CD4-positive, alpha-beta T cell treated with Interleukin-6 at 100 ng/mL for 8 hours (primary cell): ENCODE data around the gene TNS3.

ENCODE experiments used
- DNase-seq: peaks from one replicate; pipeline ENCODE4 v3.0.0-alpha.2; 2020; ENCODE audit warnings: mixed read lengths, low spot score

Gene TNS3

GRCh38 chr7:47347346-47347745, 234.6 kb downstream of the TNS3 start:
- DNase-seq, result no peak

GRCh38 chr7:47346377-47346914, 235.5 kb downstream of the TNS3 start:
- no peak for DNase-seq

- no peak for DNase-seq
These were observed 236.0 kb downstream of the TNS3 start for GRCh38 chr7:47345857-47346298.

GRCh38 chr7:47344171-47344955, 237.5 kb downstream of the TNS3 start:
- no peak for DNase-seq

DNA sequence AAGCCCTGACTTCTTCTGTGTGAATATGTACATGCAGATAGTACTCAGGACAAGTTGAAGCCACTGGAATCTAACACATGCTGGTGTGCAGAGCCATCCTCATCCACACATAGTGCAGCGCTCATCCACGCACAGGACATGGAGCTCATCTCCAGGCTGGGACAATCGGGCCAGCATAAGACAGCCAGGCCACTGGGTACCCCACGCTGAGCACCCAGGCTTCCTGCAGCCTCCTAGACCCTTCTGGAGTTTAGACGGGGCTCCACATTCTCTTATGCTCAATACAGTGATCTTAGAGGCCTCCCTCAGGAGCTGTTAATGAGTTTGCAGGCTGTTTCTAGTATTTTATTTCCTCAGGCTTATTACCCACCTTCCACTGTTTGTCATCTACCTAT, 238.9 kb downstream of the TNS3 start:
- no peak for DNase-seq

DNA sequence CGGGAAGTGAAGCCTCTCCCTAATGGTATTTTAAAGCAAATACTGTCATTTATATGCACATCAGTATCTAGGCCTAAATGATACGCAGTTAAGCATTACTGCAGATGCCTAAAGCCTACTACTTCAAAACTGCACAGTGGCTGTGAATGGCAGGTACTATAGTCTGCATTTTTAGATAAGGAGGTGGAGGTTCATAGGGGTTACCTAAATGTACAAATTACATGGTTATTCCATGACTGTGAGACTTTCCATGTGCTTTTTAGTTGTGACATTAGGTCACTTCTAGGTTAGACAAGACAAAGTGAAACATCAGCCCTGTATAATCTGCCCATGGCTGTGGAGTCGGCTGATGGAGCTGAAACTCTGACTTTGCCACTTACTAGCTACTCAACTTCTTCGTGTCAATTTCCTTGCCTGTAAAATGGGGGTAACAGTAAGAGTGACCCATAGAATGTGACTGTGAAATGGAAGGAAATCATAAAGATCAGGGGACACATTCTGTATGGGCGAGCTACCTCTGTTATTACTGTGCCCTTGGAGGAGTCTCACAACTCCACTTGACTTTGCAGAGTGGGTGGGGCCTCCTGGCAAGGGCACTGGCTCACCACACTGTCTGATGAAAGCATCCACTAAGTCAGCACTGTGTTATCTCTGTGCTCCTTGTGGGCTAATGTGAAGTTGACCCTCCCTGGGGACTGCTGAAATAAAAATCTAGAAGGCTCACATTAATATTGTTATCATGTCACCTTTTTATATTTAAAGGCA, 239.4 kb downstream of the TNS3 start:
- no peak for DNase-seq

GRCh38 chr7:47340517-47340916, 241.4 kb downstream of the TNS3 start:
- no peak for DNase-seq

- no peak for DNase-seq
These were observed 243.9 kb downstream of the TNS3 start for GRCh38 chr7:47338026-47338425.

DNA sequence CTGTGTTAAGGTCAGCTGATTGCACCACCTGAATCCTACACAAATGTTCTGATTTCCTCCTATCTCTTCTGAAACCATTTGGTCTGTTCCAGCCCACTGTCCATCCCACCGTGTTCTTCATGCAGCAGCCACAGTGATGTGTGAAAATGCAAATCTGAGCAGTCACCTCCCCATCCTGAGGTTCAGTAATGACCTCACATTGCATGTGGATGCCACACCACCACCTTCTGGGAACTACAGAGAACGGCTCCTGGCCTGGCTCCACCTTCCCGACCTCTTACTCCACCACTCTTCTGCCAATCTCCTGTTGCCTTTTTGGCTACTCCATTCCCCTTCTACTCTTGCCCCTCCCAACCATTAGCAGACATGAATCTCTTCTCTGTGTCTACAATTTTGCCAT, 244.4 kb downstream of the TNS3 start:
- DNase-seq, result no peak

- no peak for DNase-seq
These were observed 245.2 kb downstream of the TNS3 start for GRCh38 chr7:47336472-47337425.

- no peak for DNase-seq
These were observed 246.1 kb downstream of the TNS3 start for GRCh38 chr7:47335557-47336471.

DNA sequence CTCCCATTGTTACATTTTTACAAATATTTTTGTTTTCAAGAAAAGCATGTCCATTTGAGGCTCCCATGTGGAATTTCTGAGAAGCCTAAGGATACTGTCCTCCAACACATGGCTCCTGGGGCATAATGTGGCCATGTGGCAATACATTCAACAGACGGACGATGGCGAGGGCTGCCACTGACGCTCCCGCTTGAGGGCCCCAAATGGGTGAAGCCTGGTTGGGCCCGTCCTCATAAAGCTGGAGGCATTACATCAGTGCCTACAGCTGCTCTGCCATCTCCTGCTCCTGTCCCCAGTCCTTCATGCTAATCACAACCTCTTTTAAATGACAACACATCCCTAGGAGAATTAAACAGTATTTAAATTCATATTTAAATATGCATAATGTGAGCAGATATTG, 246.8 kb downstream of the TNS3 start:
- no peak for DNase-seq

GRCh38 chr7:47333959-47334358, 248.0 kb downstream of the TNS3 start:
- no peak for DNase-seq

DNA sequence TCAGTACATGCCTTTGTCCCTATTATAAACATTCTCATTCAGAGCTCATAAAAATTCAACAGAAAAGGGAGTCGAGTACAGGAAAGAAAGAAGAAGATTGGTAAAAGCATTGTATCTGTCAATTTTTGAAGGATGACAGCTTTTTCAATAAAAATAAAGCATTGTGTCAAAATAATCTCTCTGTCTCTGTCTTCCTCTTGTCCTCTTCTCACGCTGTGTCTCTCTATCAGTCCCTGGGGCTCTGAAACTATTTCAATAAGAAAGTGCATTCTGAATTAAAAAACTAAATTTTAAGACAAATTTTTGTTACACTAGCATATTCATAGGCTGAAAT, 248.4 kb downstream of the TNS3 start:
- DNase-seq, result no peak

DNA sequence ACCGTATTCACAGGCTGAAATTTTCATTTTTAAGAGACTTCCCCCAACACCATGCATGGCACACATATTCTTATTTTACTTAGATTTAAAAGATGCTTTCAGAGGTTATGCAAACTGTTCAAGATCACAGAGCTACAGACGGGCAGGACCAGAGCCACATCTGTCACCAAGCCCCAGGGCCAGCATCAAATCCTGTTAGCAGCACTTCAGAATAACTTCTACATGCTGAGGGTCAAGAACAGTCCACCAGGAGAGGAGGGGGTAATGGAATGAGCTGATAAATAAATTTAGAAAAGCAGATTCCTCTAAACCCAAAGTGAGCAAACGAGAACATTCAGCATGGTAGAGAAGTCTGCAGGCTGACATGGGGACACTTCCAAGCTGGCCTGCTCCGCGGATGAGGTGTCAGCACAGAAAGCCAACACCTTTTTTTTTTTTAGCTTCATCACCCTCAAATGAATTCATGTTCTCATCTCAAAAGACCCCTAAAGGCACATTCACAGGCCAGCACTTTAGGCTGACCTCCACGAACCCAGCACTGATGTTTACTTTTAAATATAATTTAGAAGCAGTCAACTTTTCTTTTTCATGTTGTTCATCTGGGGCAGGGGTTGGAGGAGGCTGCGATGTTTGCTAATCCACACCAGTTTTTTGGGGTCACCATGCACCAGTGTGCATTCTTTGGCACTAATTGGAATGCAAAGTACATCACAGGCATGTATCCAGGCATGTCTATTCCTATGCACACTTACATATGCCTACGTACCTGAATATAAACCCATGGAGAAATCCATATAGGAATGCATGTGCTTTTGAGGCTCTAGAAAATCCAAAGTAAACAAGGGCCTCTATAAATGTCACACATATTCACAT, 249.0 kb downstream of the TNS3 start:
- DNase-seq, result no peak

GRCh38 chr7:47332213-47332612, 249.7 kb downstream of the TNS3 start:
- DNase-seq, result no peak

- no peak for DNase-seq
These were observed 250.7 kb downstream of the TNS3 start for GRCh38 chr7:47331179-47331565.

GRCh38 chr7:47330561-47331178, 251.2 kb downstream of the TNS3 start:
- no peak for DNase-seq

DNA sequence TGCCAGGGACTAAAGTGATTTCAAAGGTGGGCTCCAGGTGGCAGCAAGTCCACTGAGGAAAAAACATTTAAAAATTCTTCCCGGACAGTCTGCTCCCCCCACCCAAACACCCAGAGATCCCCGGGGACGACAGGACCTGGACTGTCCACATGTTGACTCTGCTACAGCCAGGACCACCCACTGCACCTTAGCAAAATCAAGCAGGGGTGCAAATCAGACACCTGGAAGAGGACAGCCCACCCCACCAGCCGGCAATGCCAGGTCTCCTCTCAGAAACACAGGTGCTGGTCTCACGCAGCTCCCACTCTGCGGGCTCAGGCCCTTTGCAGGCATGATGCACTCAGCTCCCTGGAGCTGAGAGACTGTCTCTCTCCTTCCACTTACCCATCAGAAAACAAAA, 251.9 kb downstream of the TNS3 start:
- DNase-seq, result no peak
